Loucy (cell line): Measurements from ENCODE around the gene CXCL12.

Source experiments
- EZH2phosphoT487 ChIP-seq: fragments of 200-600 bp; IDR thresholded peaks from 2 replicates; pipeline ENCODE4 v1.6.1; 2018; ENCODE audit warnings: antibody characterized with exemption, mild to moderate bottlenecking, moderate library complexity, borderline replicate concordance
- TF ChIP-seq, protein P1 (sequence below): fragments of 200-600 bp; sonication (generic); conservative IDR thresholded peaks from 2 replicates; pipeline ENCODE4 v1.5.1; 2014; ENCODE audit warnings: mild to moderate bottlenecking, antibody characterized with exemption, low read length

- TF ChIP-seq, protein P1, sequence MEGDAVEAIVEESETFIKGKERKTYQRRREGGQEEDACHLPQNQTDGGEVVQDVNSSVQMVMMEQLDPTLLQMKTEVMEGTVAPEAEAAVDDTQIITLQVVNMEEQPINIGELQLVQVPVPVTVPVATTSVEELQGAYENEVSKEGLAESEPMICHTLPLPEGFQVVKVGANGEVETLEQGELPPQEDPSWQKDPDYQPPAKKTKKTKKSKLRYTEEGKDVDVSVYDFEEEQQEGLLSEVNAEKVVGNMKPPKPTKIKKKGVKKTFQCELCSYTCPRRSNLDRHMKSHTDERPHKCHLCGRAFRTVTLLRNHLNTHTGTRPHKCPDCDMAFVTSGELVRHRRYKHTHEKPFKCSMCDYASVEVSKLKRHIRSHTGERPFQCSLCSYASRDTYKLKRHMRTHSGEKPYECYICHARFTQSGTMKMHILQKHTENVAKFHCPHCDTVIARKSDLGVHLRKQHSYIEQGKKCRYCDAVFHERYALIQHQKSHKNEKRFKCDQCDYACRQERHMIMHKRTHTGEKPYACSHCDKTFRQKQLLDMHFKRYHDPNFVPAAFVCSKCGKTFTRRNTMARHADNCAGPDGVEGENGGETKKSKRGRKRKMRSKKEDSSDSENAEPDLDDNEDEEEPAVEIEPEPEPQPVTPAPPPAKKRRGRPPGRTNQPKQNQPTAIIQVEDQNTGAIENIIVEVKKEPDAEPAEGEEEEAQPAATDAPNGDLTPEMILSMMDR, result no peak
- TF ChIP-seq EZH2phosphoT487, result no peak
Measured at GRCh38 chr10:44340557-44340956, 44.3 kb downstream of the CXCL12 start.
